Natural killer cell treated with Interleukin-12 subunit alpha and Interleukin-12 subunit beta and Interleukin-15 and Interleukin-18, amount 100 ng/mL, for 72 hours (primary cell): Measurements from ENCODE around the gene SLC4A3. TPM values are rescaled to one million over a fixed set of nuclear protein-coding genes. Genes with fewer than 3 reads are reported as not detected.

Experiments used
- ATAC-seq, 2 donors: fragments of 150-1000 bp; cut with Tn5 transposase in 1 of 2; sonication (Bioruptor Pico), chemical (Tn5 transposase) in 1 of 2; 2 replicates each; pipeline ENCODE4 v1.10.0; 2021
- DNase-seq: peaks from one replicate; pipeline ENCODE4 v3.0.0; 2022; ENCODE audit warnings: low spot score
- H3K27ac Mint-ChIP-seq, 2 donors: 1 replicate in 1 of 2; 2 replicates in 1 of 2; pipeline ENCODE4 v1.8.0; 2022; ENCODE audit warnings: mixed read lengths in 2 of 2, mild to moderate bottlenecking in 1 of 2, moderate library complexity in 1 of 2
- H3K27me3 Mint-ChIP-seq, 2 donors: 1 replicate in 1 of 2; 2 replicates in 1 of 2; pipeline ENCODE4 v1.8.0; 2022; ENCODE audit warnings: mixed read lengths in 2 of 2
- H3K36me3 Mint-ChIP-seq: one replicate; pipeline ENCODE4 v1.8.0; 2022; ENCODE audit warnings: mixed read lengths
- H3K4me1 Mint-ChIP-seq, 2 donors: 1 replicate in 1 of 2; 2 replicates in 1 of 2; pipeline ENCODE4 v1.8.0; 2022; ENCODE audit warnings: low read depth in 2 of 2, mixed read lengths in 2 of 2, mild to moderate bottlenecking in 1 of 2
- H3K4me3 Mint-ChIP-seq: one replicate; pipeline ENCODE4 v1.8.0; 2022; ENCODE audit warnings: mixed read lengths
- H3K9me3 Mint-ChIP-seq: 2 replicates; pipeline ENCODE4 v1.8.0; 2022; ENCODE audit warnings: mixed read lengths
- total RNA-seq, 2 donors: library from RNA; stranded (reverse); gene quantifications; one replicate each; pipeline ENCODE4 v1.2.3, GENCODE V29; 2022

Gene SLC4A3
- total RNA-seq, 2 donors from 2014 or later = not detected

DNA sequence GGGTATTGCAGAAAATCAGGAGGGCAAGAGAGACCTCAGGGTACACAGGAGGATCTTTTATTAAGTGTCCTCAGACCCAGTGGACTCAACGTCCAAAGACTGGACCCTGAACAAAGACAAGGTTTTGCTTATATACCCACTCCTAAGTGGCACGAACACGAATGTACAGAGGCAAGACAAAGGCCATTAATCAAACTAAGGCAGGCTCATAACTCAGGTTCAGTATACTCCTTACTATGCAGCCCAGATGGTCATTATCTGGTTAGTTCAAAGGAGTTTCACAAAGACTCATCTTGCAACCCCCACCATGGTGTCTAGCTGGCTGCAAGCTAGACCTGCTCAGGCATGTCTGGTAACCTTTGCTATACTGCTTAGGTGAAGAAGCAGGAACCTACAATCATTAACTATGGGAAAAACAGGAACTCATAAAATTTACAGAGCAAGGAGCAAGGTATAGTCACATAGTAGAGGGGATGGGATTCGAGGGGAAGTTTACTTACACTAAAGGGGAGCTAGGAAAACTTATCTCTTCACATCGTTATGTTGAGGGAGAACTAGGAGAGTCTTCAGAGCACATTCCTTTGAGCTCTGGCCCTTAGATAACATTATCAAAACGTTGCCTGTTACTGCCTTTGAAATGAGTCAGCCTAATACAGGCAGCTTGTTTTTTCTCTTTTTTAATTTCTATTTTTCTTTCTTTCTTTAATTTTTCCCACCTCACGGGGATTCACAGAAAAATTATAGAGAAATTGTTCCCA lies 33.9 kb downstream of the SLC4A3 start:
- Mint-ChIP-seq H3K4me1 (no peaks in the 10 kb centered on the region), H3K36me3 (peaks cover 8% of the 10 kb centered on the region), H3K27ac (no peak overlapping the region), H3K9me3 (no peaks in the 10 kb centered on the region), H3K4me3 (no peak overlapping the region), H3K27me3 (peaks cover 20 to 44% of the 10 kb centered on the region in 2 donors)
- DNase-seq (no peak), ATAC-seq (no peak)

DNA sequence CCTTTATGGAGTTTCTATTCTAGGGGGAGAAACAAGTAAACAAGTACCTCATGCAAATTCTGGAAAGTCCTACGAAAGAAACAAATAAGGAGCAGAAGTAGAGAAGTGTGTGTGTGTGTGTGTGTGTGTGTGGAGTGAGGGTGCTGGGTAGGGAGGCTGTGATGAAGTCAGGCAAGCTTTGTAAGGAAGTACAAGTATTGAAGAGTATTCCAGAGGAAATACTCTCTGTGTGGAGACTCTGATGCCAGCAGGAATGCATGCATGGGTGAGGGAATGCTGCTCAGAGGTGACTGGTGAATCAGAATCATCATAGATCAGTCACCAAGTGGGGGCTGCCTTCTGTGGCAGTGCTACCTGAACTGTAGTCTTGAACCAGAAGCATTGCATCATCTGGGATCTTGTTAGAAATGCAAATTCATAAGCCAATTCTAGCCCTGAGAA lies 34.5 kb downstream of the SLC4A3 start:
- no peak overlapping the region for H3K27ac Mint-ChIP-seq
- no peaks in the 10 kb centered on the region for H3K4me1 Mint-ChIP-seq
- DNase-seq (no peak), ATAC-seq (no peak)
- H3K27me3 Mint-ChIP-seq = peaks cover 16 to 39% of the 10 kb centered on the region in 2 donors
- peaks cover 8% of the 10 kb centered on the region for H3K36me3 Mint-ChIP-seq
- H3K4me3 Mint-ChIP-seq = no peak overlapping the region
- no peaks in the 10 kb centered on the region for H3K9me3 Mint-ChIP-seq

DNA sequence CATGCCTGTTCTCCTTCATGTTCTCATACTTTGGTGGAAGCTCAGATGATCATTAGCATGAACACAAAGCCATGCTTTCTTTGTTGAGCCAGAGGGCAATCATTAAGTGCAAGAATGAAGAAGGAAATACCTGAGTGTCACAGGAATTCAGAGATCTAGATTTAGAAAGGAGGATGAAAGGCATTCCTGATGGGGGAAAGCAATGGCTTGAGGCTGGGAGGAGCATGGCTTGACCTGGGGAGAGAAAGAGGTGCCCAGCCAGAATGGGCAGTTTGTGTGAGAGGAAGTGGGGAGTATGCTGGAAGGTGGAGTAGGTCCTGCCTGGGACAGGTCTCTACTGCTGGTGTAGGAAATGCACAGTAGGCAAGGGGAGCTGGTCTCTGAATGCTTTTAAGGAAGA lies 35.1 kb downstream of the SLC4A3 start:
- Mint-ChIP-seq H3K36me3 (peaks cover 8% of the 10 kb centered on the region), H3K4me1 (no peaks in the 10 kb centered on the region), H3K4me3 (no peak overlapping the region), H3K27me3 (peaks cover 16 to 39% of the 10 kb centered on the region in 2 donors), H3K27ac (no peak overlapping the region), H3K9me3 (no peaks in the 10 kb centered on the region)
- DNase-seq = no peak
- ATAC-seq = no peak

DNA sequence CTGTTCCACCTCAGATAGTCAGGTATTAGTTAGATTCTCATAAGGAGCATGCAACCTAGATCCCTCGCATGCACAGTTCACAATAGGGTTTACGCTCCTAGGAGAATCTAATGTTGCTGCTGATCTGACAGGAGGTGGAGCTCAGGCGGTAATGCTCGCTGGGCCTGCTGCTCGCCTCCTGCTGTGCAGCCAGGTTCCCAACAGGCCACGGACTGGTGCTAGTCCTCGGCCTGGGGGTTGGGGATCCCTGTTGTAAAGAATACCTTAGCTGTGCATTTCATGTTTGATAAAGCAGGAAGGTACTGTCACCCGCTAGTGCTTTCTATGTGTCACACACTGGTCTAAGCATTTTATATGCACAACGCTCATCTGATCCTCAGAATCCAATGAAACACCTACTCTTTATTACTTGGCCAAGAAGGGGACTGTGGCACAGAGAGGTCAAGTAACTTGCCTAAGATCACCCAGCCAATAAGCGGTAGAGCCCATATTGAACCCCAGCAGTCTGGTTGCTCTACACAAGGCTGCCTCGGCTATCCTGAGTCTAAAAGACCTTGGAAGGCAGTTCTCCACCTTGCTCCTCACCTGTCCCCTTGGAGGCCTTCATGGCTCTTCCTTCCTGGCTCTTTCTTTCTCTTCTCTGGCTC lies 35.8 kb downstream of the SLC4A3 start:
- ATAC-seq (no peak), DNase-seq (no peak)
- Mint-ChIP-seq H3K4me1 (no peaks in the 10 kb centered on the region), H3K36me3 (peaks cover 8% of the 10 kb centered on the region), H3K27ac (no peak overlapping the region), H3K27me3 (peaks cover 16 to 33% of the 10 kb centered on the region in 2 donors), H3K9me3 (no peaks in the 10 kb centered on the region), H3K4me3 (no peak overlapping the region)

DNA sequence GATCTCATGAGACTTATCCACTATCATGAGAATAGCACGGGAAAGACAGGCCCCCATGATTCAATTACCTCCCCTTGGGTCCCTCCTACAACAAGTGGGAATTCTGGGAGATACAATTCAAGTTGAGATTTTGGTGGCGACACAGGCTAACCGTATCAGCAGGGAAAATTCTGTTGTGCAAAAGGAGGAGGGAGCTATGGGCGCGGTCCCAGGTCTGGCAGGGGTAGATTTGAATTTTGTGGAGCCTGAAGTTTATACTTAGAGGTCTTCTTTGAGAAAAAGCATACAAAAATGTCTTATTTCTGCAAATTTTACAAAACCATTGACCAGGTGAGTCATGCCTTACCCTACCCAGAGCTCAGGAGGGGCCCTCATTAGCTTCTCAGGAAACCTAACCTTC lies 36.6 kb downstream of the SLC4A3 start:
- no peaks in the 10 kb centered on the region for H3K4me1 Mint-ChIP-seq
- no peak overlapping the region for H3K27ac Mint-ChIP-seq
- peaks cover 8% of the 10 kb centered on the region for H3K36me3 Mint-ChIP-seq
- no peak overlapping the region for H3K4me3 Mint-ChIP-seq
- H3K9me3 Mint-ChIP-seq = no peaks in the 10 kb centered on the region
- peaks cover 17 to 27% of the 10 kb centered on the region in 2 donors for H3K27me3 Mint-ChIP-seq
- ATAC-seq = no peak
- no peak for DNase-seq

DNA sequence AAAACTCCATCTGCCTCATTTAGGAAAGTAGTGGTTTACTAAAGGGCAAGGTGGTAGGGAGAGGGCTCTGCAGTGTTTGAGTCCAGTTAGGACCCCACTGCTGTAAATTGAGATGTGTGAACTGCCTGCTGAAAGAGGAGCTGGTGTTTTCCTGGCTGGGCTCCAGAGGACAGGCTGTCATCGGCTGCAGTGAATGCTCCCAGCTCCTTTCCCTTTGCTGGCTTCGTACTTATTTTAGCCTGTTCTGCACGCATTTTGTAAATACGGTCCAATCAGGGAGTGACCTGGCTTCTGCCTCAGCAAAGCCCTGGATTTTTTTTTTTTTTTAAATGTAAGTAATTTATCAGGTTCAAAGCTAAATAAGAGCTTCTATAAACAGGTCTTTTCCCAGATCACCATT lies 37.5 kb downstream of the SLC4A3 start:
- Mint-ChIP-seq H3K36me3 (peaks cover 8% of the 10 kb centered on the region), H3K4me1 (no peaks in the 10 kb centered on the region), H3K27ac (no peak overlapping the region), H3K27me3 (peaks cover 19 to 30% of the 10 kb centered on the region in 2 donors), H3K9me3 (no peaks in the 10 kb centered on the region), H3K4me3 (no peak overlapping the region)
- ATAC-seq (no peak), DNase-seq (no peak)

DNA sequence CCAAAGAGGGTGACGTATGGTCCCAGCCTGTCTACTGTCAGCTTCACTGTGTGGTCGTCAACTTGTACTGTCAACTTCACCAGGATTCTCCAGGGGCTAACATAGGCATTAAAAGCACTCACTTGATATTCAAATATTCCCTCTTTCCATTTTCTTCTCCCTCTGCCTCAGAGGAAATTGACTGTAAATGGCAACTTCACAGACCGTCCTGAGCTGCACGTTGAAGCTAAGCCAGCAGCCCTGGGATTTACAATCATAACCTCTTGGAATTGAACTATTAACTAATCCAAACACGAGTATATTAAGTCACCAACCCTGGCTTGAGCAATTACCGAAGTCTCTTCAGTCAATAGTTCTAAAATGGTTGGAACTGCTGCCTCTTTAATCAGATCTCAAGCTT lies 38.5 kb downstream of the SLC4A3 start:
- no peaks in the 10 kb centered on the region for H3K9me3 Mint-ChIP-seq
- no peaks in the 10 kb centered on the region for H3K4me1 Mint-ChIP-seq
- H3K27me3 Mint-ChIP-seq = peaks cover 19 to 30% of the 10 kb centered on the region in 2 donors
- peaks cover 4% of the 10 kb centered on the region for H3K36me3 Mint-ChIP-seq
- H3K27ac Mint-ChIP-seq = no peak overlapping the region
- DNase-seq = no peak
- ATAC-seq = no peak
- H3K4me3 Mint-ChIP-seq = no peak overlapping the region

DNA sequence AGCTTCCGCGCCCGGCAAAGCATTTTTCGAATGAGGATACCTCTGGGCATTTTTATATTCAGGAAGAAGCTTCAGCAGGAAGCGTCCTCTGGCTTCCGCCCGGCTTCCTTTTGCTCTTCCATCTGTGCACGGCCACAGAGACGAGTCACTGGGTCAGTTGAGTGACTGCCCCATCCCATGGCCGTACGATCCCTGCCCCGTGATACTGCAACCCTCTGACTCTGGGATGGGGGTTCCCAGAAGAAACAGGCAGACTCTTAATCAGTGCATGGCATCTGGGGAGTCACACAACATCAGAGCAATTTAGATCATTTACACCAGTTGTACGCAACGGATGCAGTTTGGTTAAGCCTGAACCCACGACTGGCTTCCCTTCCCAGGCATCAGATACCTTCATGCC lies 40.9 kb downstream of the SLC4A3 start:
- no peak for ATAC-seq
- no peak overlapping the region for H3K4me3 Mint-ChIP-seq
- peaks cover 14 to 37% of the 10 kb centered on the region in 2 donors for H3K27me3 Mint-ChIP-seq
- H3K36me3 Mint-ChIP-seq = no peaks in the 10 kb centered on the region
- DNase-seq = no peak
- H3K9me3 Mint-ChIP-seq = no peaks in the 10 kb centered on the region
- H3K4me1 Mint-ChIP-seq = no peaks in the 10 kb centered on the region
- no peak overlapping the region for H3K27ac Mint-ChIP-seq

DNA sequence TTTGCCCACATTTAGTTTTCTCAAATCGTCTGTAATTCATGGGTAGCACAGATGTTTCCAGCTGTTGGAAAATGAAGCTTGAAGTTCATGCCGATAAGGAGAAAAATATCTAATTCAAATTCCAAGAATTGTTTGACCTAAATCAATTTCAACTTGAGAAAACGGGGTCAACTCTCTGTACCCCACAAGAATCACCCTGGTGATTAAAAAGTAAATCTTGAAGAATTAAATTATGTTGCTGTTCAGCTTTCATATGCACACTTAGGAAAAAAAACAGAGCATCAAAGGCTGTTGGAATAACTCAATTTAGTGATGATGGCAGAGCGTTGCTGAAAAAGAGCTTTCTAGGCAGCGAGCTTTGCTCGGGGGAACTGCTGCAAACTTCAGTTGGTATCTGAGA lies 43.0 kb downstream of the SLC4A3 start:
- DNase-seq = no peak
- H3K4me3 Mint-ChIP-seq = no peak overlapping the region
- peaks cover 16 to 45% of the 10 kb centered on the region in 2 donors for H3K27me3 Mint-ChIP-seq
- no peaks in the 10 kb centered on the region for H3K9me3 Mint-ChIP-seq
- H3K4me1 Mint-ChIP-seq = no peaks in the 10 kb centered on the region
- no peak overlapping the region for H3K27ac Mint-ChIP-seq
- no peaks in the 10 kb centered on the region for H3K36me3 Mint-ChIP-seq
- no peak for ATAC-seq

DNA sequence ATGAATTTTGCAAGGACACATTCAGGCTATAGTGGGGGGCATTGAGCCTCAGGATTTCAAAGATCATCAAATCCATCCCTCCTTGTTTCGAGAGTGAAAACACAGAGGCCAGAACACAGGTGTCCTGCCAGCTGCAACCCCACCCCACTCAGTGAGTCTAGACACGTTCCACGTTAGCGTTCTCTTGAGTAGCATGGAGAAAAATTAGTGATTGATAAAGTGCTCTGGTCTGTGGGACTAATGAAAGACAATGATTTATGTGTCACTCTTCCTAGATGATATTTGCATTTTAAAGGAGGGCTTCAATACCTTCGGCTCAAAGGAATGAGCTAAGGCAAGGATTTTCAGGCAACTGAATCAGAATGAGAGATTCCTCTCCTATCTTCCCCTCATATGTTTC lies 43.8 kb downstream of the SLC4A3 start:
- H3K4me3 Mint-ChIP-seq = no peak overlapping the region
- no peaks in the 10 kb centered on the region for H3K4me1 Mint-ChIP-seq
- peaks cover 16 to 44% of the 10 kb centered on the region in 2 donors for H3K27me3 Mint-ChIP-seq
- H3K9me3 Mint-ChIP-seq = no peaks in the 10 kb centered on the region
- no peak for DNase-seq
- H3K27ac Mint-ChIP-seq = no peak overlapping the region
- H3K36me3 Mint-ChIP-seq = no peaks in the 10 kb centered on the region
- no peak for ATAC-seq

DNA sequence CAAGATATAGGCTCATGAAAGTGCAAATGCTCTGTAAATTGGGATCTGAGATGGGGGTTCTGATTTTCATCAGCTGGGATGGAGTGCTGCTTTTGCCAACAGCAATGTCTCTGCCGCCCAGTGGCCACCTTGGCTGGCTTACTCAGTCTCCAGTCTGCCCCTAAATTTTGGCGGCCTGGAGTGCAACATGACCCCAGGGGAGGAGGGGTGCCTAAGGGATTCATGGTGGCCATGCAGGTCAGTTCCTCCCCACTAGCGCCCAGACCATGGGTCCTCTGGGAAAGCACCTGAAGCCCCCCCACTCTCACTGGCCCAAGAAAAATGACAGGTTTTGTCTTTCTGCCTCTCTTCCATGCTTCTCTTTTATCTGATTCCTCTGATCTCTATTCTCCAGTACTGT lies 45.0 kb downstream of the SLC4A3 start:
- H3K27ac Mint-ChIP-seq = no peak overlapping the region
- no peaks in the 10 kb centered on the region for H3K36me3 Mint-ChIP-seq
- H3K27me3 Mint-ChIP-seq = peaks cover 16 to 43% of the 10 kb centered on the region in 2 donors
- ATAC-seq (no peak), DNase-seq (no peak)
- no peaks in the 10 kb centered on the region for H3K9me3 Mint-ChIP-seq
- no peaks in the 10 kb centered on the region for H3K4me1 Mint-ChIP-seq
- no peak overlapping the region for H3K4me3 Mint-ChIP-seq

DNA sequence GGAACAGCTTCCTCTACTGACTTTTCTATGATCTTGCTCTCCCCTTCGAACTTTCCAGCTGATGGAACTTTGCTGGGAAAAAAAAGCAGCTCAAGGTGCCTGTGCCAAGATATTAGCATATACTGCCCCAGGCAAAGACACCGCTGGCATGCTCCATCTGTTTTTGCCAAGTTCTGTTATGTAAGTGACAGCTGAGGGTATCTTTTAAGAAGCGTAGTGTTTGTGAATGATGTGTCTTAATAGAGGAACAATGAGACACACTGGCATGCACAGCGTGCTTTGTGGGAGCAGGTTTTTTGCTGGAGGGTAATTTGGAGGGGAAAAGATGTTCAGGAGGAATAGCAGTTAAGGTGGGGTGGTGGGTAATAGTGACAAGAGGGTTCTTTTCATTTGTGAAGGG lies 47.8 kb downstream of the SLC4A3 start:
- Mint-ChIP-seq H3K36me3 (no peaks in the 10 kb centered on the region), H3K4me3 (no peak overlapping the region), H3K9me3 (no peaks in the 10 kb centered on the region), H3K27ac (no peak overlapping the region), H3K4me1 (no peaks in the 10 kb centered on the region), H3K27me3 (peaks cover 11 to 36% of the 10 kb centered on the region in 2 donors)
- no peak for ATAC-seq
- no peak for DNase-seq

DNA sequence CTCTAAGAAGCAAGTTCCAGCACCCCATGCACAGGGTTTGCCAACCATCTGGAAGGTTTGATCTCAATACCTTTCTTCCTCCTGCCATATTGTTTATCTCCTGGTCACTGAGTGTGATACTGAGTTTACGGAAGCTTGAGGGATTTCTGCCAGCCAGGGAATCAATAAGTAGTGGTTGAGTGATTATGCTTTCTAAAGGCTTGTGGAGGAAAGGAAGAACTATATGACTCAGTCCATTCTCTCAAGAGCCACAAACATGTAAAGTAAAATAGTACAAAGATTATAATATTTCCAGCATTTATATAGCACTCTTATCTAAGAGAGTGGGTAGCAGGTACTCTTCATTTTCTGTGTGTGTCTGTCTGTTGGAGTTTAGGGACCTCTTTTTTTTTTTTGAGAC lies 49.2 kb downstream of the SLC4A3 start:
- Mint-ChIP-seq H3K36me3 (no peaks in the 10 kb centered on the region), H3K27ac (no peak overlapping the region), H3K9me3 (no peaks in the 10 kb centered on the region), H3K4me3 (no peak overlapping the region), H3K4me1 (no peaks in the 10 kb centered on the region), H3K27me3 (peaks cover 11 to 34% of the 10 kb centered on the region in 2 donors)
- no peak for DNase-seq
- no peak for ATAC-seq

DNA sequence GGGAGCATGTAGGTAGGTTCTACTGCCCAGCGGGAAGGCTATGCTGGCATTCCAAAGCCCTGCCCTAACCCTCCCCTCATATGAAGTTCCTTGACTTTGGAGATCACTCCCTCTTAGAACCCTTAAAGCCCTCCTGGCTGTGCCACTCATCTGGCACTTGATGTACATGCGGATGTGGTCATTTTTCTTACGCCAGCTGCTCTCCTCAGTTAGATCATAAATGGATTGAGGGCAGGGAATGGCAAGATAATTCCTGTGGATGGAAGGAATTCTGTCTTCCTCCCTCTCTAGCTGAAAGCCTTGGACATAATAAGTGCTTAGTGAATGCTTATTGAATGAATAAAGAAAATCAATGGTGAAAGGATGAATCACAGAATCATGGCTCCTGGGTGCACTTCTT lies 51.6 kb downstream of the SLC4A3 start:
- Mint-ChIP-seq H3K36me3 (no peaks in the 10 kb centered on the region), H3K4me1 (no peaks in the 10 kb centered on the region), H3K4me3 (no peak overlapping the region), H3K27me3 (peaks cover 11 to 27% of the 10 kb centered on the region in 2 donors), H3K27ac (no peak overlapping the region), H3K9me3 (no peaks in the 10 kb centered on the region)
- no peak for DNase-seq
- no peak for ATAC-seq
